Liver (tissue), 9 donors: ENCODE data around the gene PIP5K1C. TPM values are rescaled to one million over a fixed set of nuclear protein-coding genes. Genes with fewer than 3 reads are reported as not detected.

ENCODE experiments used
- DNase-seq: peaks from one replicate; pipeline ENCODE4 v3.0.0-alpha.2; 2017; ENCODE audit warnings: low spot score
- H3K27ac ChIP-seq, 2 donors: one replicate each; pipeline ENCODE4 v1.7.0; 2013; ENCODE audit warnings: inconsistent platforms in 2 of 2, low read length in 2 of 2, control low read depth in 1 of 2, low read depth in 1 of 2, mild to moderate bottlenecking in 1 of 2
- H3K27me3 ChIP-seq, 4 donors: one replicate each; pipeline versions ENCODE4 v1.6.1 to v1.7.0; 2013; ENCODE audit warnings: low read length in 3 of 4, inconsistent platforms in 1 of 4, mild to moderate bottlenecking in 1 of 4, moderate library complexity in 1 of 4; ENCODE audit not compliant: control insufficient read depth in 4 of 4, insufficient read depth in 4 of 4
- H3K36me3 ChIP-seq, 4 donors: one replicate each; pipeline versions ENCODE4 v1.6.1 to v1.7.0; 2013; ENCODE audit warnings: low read length in 3 of 4, mild to moderate bottlenecking in 3 of 4, low read depth in 1 of 4, moderate library complexity in 1 of 4; ENCODE audit not compliant: control insufficient read depth in 4 of 4, insufficient read depth in 3 of 4
- H3K4me1 ChIP-seq, 4 donors: one replicate each; pipeline versions ENCODE4 v1.6.1 to v1.7.0; 2013; ENCODE audit warnings: low read length in 3 of 4, mild to moderate bottlenecking in 3 of 4, moderate library complexity in 1 of 4; ENCODE audit not compliant: control insufficient read depth in 4 of 4, insufficient read depth in 4 of 4
- H3K4me3 ChIP-seq, 3 donors: one replicate each; pipeline versions ENCODE4 v1.6.1 to v1.7.0; 2013; ENCODE audit warnings: low read length in 3 of 3, control low read depth in 1 of 3, low read depth in 1 of 3, mild to moderate bottlenecking in 1 of 3
- H3K9ac ChIP-seq, 2 donors: one replicate each; pipeline ENCODE4 v1.7.0; 2013; ENCODE audit warnings: low read length in 2 of 2, mild to moderate bottlenecking in 2 of 2, moderate library complexity in 2 of 2, control low read depth in 1 of 2, low read depth in 1 of 2
- H3K9me3 ChIP-seq, 4 donors: one replicate each; pipeline versions ENCODE4 v1.6.1 to v1.7.0; 2013; ENCODE audit warnings: low read length in 3 of 4; ENCODE audit not compliant: control insufficient read depth in 4 of 4
- FOXA2 ChIP-seq: IDR thresholded peaks from 2 replicates; pipeline ENCODE4 v1.6.1; 2016; ENCODE audit warnings: antibody characterized with exemption
- GABPA ChIP-seq, 2 donors: IDR thresholded peaks in 1 of 2; conservative IDR thresholded peaks in 1 of 2; 2 replicates each; pipeline ENCODE4 v1.6.1; 2016; ENCODE audit warnings: antibody characterized with exemption in 2 of 2, mild to moderate bottlenecking in 1 of 2, moderate library complexity in 1 of 2
- JUND ChIP-seq, 2 donors: IDR thresholded peaks; 2 replicates each; pipeline ENCODE4 v1.6.1; 2016; ENCODE audit warnings: antibody characterized with exemption in 2 of 2
- NR2F2 ChIP-seq: IDR thresholded peaks from 2 replicates; pipeline ENCODE4 v1.6.1; 2016; ENCODE audit warnings: antibody characterized with exemption
- RAD21 ChIP-seq, 2 donors: IDR thresholded peaks; 2 replicates each; pipeline ENCODE4 v1.6.1; 2016; ENCODE audit warnings: antibody characterized with exemption in 2 of 2, mild to moderate bottlenecking in 2 of 2
- RXRA ChIP-seq, 2 donors: IDR thresholded peaks; 2 replicates each; pipeline ENCODE4 v1.6.1; 2017 to 2018; ENCODE audit warnings: antibody characterized with exemption in 2 of 2, mild to moderate bottlenecking in 1 of 2
- SP1 ChIP-seq: IDR thresholded peaks from 2 replicates; pipeline ENCODE4 v1.6.1; 2018; ENCODE audit warnings: antibody characterized with exemption, mild to moderate bottlenecking
- TAF1 ChIP-seq: conservative IDR thresholded peaks from 2 replicates; pipeline ENCODE4 v1.6.1; 2016; ENCODE audit warnings: antibody characterized with exemption, mild to moderate bottlenecking
- WGBS: extraction: QIAGEN DNeasy Blood & Tissue Kit; methylation state at CpG from one replicate; pipeline ENCODE4 v1.1.7; 2013; 5-methylcytosine and 5-hydroxymethylcytosine counted together
- polyA plus RNA-seq, 2 donors: library from polyadenylated mRNA; stranded (reverse) in 1 of 2; unstranded in 1 of 2; fragments of 200-250 nt in 1 of 2; fragments of >200 nt in 1 of 2; fragmentation: Nextera tagmentation in 1 of 2; extraction: Ambion mirVana in 1 of 2; gene quantifications; one replicate each; pipeline versions ENCODE4 v1.2.1 to v1.2.3, GENCODE V29; 2013 to 2015
- total RNA-seq, 2 donors: library from RNA; depleted of rRNA; stranded (reverse); fragments of >200 nt; gene quantifications; one replicate each; pipeline ENCODE4 v1.2.3, GENCODE V29; 2014
- TF ChIP-seq, protein P1 (sequence below): fragments of 150-350 bp; IDR thresholded peaks from 2 replicates; pipeline ENCODE4 v1.5.1; 2017; ENCODE audit warnings: improper control_type of control experiment, low read depth, low read length; ENCODE audit not compliant: missing input control
- TF ChIP-seq, protein P2 (sequence below): IDR thresholded peaks from 2 replicates; pipeline ENCODE4 v1.6.1; 2016; ENCODE audit warnings: antibody characterized with exemption, mild to moderate bottlenecking
- TF ChIP-seq, protein P3 (sequence below): IDR thresholded peaks from 2 replicates; pipeline ENCODE4 v1.6.1; 2016; ENCODE audit warnings: antibody characterized with exemption
- donor health status: healthy.
- donor health status: healthy.
- donor health status: healthy.
- donor health status: healthy.
- donor health status: healthy.

PIP5K1C gene
- total and polyA plus RNA-seq, 4 donors, result 1.8 to 7.4 (median 6.0) TPM

DNA sequence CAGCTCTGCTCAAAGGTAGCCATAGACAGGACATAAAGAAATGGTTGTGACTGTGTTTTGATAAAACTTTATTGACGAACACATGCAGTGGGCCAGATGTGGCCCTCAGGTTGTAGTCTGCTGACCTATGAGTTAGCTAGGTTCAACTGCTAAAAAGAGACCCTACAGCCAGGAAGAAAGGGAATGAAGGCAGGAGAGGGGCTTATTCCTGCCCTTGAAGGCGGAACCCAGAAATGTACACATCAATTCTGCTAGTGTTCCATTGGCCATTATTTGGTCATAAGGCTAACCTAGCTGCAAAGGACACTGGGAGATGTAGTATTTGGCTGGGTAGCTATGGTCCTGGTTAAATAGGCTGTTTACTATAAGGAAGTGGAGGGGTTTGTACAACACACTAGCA, 43.2 kb upstream of the PIP5K1C start:
- no peak for DNase-seq
- Histone ChIP-seq H3K4me3 (no peak overlapping the region), H3K4me1 (peaks cover 0 to 5% (median 2%) of the 10 kb centered on the region in 4 donors), H3K27me3 (no peaks in the 10 kb centered on the region), H3K9me3 (no peaks in the 10 kb centered on the region), H3K9ac (no peak overlapping the region), H3K36me3 (peaks cover 0 to 8% (median 5%) of the 10 kb centered on the region in 4 donors), H3K27ac (no peak overlapping the region)
- 95% methylated on average over 2 of the region's 2 CpGs for WGBS
- no peak for TF ChIP-seq GABPA (IDR thresholded peaks at IDR 0.05 in 1 of 2, conservative IDR thresholded peaks at IDR 0.05 in 1 of 2)
- no peak for TF ChIP-seq TAF1
- no peak for TF ChIP-seq RXRA (IDR thresholded peaks at IDR 0.05)
- TF ChIP-seq, protein P1, sequence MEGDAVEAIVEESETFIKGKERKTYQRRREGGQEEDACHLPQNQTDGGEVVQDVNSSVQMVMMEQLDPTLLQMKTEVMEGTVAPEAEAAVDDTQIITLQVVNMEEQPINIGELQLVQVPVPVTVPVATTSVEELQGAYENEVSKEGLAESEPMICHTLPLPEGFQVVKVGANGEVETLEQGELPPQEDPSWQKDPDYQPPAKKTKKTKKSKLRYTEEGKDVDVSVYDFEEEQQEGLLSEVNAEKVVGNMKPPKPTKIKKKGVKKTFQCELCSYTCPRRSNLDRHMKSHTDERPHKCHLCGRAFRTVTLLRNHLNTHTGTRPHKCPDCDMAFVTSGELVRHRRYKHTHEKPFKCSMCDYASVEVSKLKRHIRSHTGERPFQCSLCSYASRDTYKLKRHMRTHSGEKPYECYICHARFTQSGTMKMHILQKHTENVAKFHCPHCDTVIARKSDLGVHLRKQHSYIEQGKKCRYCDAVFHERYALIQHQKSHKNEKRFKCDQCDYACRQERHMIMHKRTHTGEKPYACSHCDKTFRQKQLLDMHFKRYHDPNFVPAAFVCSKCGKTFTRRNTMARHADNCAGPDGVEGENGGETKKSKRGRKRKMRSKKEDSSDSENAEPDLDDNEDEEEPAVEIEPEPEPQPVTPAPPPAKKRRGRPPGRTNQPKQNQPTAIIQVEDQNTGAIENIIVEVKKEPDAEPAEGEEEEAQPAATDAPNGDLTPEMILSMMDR, result no peak
- no peak for TF ChIP-seq RAD21 (IDR thresholded peaks at IDR 0.05)
- TF ChIP-seq JUND (IDR thresholded peaks at IDR 0.05), result no peak
- TF ChIP-seq, protein P2, sequence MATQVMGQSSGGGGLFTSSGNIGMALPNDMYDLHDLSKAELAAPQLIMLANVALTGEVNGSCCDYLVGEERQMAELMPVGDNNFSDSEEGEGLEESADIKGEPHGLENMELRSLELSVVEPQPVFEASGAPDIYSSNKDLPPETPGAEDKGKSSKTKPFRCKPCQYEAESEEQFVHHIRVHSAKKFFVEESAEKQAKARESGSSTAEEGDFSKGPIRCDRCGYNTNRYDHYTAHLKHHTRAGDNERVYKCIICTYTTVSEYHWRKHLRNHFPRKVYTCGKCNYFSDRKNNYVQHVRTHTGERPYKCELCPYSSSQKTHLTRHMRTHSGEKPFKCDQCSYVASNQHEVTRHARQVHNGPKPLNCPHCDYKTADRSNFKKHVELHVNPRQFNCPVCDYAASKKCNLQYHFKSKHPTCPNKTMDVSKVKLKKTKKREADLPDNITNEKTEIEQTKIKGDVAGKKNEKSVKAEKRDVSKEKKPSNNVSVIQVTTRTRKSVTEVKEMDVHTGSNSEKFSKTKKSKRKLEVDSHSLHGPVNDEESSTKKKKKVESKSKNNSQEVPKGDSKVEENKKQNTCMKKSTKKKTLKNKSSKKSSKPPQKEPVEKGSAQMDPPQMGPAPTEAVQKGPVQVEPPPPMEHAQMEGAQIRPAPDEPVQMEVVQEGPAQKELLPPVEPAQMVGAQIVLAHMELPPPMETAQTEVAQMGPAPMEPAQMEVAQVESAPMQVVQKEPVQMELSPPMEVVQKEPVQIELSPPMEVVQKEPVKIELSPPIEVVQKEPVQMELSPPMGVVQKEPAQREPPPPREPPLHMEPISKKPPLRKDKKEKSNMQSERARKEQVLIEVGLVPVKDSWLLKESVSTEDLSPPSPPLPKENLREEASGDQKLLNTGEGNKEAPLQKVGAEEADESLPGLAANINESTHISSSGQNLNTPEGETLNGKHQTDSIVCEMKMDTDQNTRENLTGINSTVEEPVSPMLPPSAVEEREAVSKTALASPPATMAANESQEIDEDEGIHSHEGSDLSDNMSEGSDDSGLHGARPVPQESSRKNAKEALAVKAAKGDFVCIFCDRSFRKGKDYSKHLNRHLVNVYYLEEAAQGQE, result no peak
- TF ChIP-seq, protein P3, sequence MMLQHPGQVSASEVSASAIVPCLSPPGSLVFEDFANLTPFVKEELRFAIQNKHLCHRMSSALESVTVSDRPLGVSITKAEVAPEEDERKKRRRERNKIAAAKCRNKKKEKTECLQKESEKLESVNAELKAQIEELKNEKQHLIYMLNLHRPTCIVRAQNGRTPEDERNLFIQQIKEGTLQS, result no peak
- TF ChIP-seq NR2F2, result no peak
- no peak for TF ChIP-seq SP1

DNA sequence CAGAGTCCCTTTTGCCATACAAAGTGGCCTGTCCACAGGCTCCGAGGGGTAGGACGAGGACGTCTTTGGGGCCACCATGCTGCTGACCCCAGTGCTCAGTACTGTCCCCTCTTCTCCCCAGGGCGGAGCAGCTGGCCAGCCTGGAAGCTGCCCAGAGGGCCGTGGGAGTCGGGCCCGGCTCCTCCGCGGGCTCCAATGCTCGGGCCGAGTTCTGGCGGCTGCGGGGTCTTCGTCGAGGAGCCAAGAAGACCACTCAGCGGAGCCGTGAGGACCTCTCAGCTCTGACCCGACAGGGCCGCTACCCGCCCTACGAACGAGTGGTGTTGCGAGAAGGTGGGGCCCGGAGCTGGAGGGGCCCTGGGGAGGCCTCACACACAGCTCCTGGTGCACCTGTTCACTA, 40.2 kb upstream of the PIP5K1C start:
- H3K27me3 ChIP-seq, result no peaks in the 10 kb centered on the region
- H3K27ac ChIP-seq, result no peak overlapping the region
- H3K4me1 ChIP-seq, result peaks cover 0 to 5% (median 2%) of the 10 kb centered on the region in 4 donors
- WGBS, result 96% methylated on average over 24 of the region's 24 CpGs
- no peak overlapping the region for H3K4me3 ChIP-seq
- no peak overlapping the region for H3K9ac ChIP-seq
- TF ChIP-seq FOXA2, result no peak
- TF ChIP-seq, protein P1, result no peak
- no peaks in the 10 kb centered on the region for H3K9me3 ChIP-seq
- H3K36me3 ChIP-seq, result peaks cover 3 to 23% (median 6%) of the 10 kb centered on the region in 4 donors
- DNase-seq, result no peak
